ENCODE data around the gene LPIN1. TPM values are rescaled to one million over a fixed set of nuclear protein-coding genes. Genes with fewer than 3 reads are reported as not detected.

Gene LPIN1
- total and polyA plus RNA-seq, 2 of the 8 experiments (the other 6 are each of a cell fraction or from before 2014, with no cell fraction given): 4.3 to 9.8 TPM

GRCh38 chr2:11787991-11788390, 41.6 kb downstream of the LPIN1 start:
- TF ChIP-seq SIRT6 (IDR thresholded peaks at IDR 0.05; ENCODE audit: low read length): no peak
- TF ChIP-seq, protein P1, sequence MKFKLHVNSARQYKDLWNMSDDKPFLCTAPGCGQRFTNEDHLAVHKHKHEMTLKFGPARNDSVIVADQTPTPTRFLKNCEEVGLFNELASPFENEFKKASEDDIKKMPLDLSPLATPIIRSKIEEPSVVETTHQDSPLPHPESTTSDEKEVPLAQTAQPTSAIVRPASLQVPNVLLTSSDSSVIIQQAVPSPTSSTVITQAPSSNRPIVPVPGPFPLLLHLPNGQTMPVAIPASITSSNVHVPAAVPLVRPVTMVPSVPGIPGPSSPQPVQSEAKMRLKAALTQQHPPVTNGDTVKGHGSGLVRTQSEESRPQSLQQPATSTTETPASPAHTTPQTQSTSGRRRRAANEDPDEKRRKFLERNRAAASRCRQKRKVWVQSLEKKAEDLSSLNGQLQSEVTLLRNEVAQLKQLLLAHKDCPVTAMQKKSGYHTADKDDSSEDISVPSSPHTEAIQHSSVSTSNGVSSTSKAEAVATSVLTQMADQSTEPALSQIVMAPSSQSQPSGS (IDR thresholded peaks at IDR 0.05; ENCODE audit: low read length): no peak
- no peak for TF ChIP-seq RAD21 (IDR thresholded peaks at IDR 0.05 in 1 of 2, conservative IDR thresholded peaks at IDR 0.05 in 1 of 2; ENCODE audit: low read depth in 2 of 2, low read length in 2 of 2)
- TF ChIP-seq KDM1A (IDR thresholded peaks at IDR 0.05; ENCODE audit: borderline replicate concordance, low read length): no peak
- Histone ChIP-seq H3K4ac (replicated peaks; ENCODE audit: insufficient read length, low read depth, low read length) (no peak overlapping the region), H3K79me2 (ENCODE audit: control insufficient read depth in 1 of 2, insufficient read depth in 2 of 2, low read length in 2 of 2) (no peaks in the 10 kb centered on the region), H2BK120ac (replicated peaks; ENCODE audit: low read depth, low read length) (no peak overlapping the region), H3K9me3 (ENCODE audit: insufficient read depth in 2 of 2, low read depth in 1 of 2, low read length in 1 of 2) (no peaks in the 10 kb centered on the region), H3K36me3 (ENCODE audit: control insufficient read depth in 2 of 4, insufficient read depth in 4 of 4, low read length in 3 of 4) (peaks cover 0 to 17% (median 0%) of the 10 kb centered on the region in 4 experiments; a peak in 4 of 8 replicates), H3K4me1 (replicated peaks in 1 of 4; ENCODE audit: control insufficient read depth in 3 of 4, insufficient read depth in 4 of 4, low read length in 3 of 4) (0 out of 7 replicates have a peak, but pooled peaks cover 0 to 4% (median 0%) of the 10 kb centered on the region in 4 experiments), H3K4me3 (ENCODE audit: extremely low read depth in 1 of 4, insufficient read depth in 2 of 4, low read depth in 3 of 4, low read length in 4 of 4) (no peak overlapping the region), H2AK5ac (ENCODE audit: low read depth, low read length) (no peak overlapping the region), H4K20me1 (replicated peaks in 1 of 2; ENCODE audit: control insufficient read depth in 1 of 2, insufficient read depth in 2 of 2, low read length in 2 of 2) (peaks cover 0 to 5% of the 10 kb centered on the region in 2 experiments), H3K23ac (ENCODE audit: insufficient read length) (no peak overlapping the region), H4K91ac (replicated peaks; ENCODE audit: insufficient read length, low read length) (no peak overlapping the region), H3K56ac (replicated peaks; ENCODE audit: insufficient read length, low read depth, low read length) (no peak overlapping the region), H3K14ac (ENCODE audit: insufficient read length) (no peak overlapping the region), H3K23me2 (ENCODE audit: low read depth, low read length) (peaks cover 5% of the 10 kb centered on the region), H2BK5ac (ENCODE audit: low read depth, low read length) (no peak overlapping the region), H4K8ac (ENCODE audit: extremely low read depth, insufficient read depth, low read length) (no peak overlapping the region), H3K4me2 (ENCODE audit: insufficient read depth in 1 of 2, low read depth in 2 of 2, low read length in 2 of 2) (no peak overlapping the region), H2AFZ (ENCODE audit: low read length) (no peak overlapping the region), H3K18ac (ENCODE audit: extremely low read depth, low read length) (no peak overlapping the region), H3K79me1 (ENCODE audit: low read depth, low read length) (no peaks in the 10 kb centered on the region), H3K27me3 (replicated peaks in 1 of 4; ENCODE audit: control insufficient read depth in 3 of 4, extremely low read depth in 1 of 4, insufficient read depth in 3 of 4, low read length in 3 of 4) (no peaks in the 10 kb centered on the region; a peak in 2 of 7 replicates), H2BK20ac (ENCODE audit: low read length) (no peak overlapping the region), H2BK12ac (ENCODE audit: low read depth, low read length) (no peak overlapping the region), H4K5ac (ENCODE audit: insufficient read length, low read depth, low read length) (no peak overlapping the region), H3K27ac (ENCODE audit: low read depth, low read length) (no peak overlapping the region), H2BK15ac (ENCODE audit: low read length) (no peak overlapping the region), H3K9ac (replicated peaks in 1 of 4; ENCODE audit: extremely low read depth in 1 of 4, low read depth in 3 of 4, low read length in 3 of 4) (no peak overlapping the region)
- DNase-seq (ENCODE audit: low read depth in 1 of 2, low spot score in 2 of 2) (no peak), FAIRE-seq (no peak)
- WGBS, 2 experiments (ENCODE audit: extremely low coverage in 1 of 2, insufficient coverage in 1 of 2, insufficient read length in 1 of 2, insufficient replicate concordance in 2 of 2, low coverage in 1 of 2, low lambda C conversion rate in 2 of 2, missing lambda C conversion rate in 1 of 2): 92% methylated on average over 9 of the region's 9 CpGs; no CpG with 5 or more reads in 1 of the 2 experiments
- POLR2A ChIA-PET (ENCODE audit: partially characterized antibody): no interaction called here
- CTCF ChIA-PET (ENCODE audit: partially characterized antibody): interaction anchor here (0.7 to 5.5 kb wide), 13 partner anchors 9 to 242 kb away, joined by 3 to 48 read pairs (median 4); no protein-coding TSS in a partner anchor

Data from H1 (cell line).